Gastroesophageal sphincter (tissue), 4 donors: ENCODE results near the gene F10. TPM values are rescaled to one million over a fixed set of nuclear protein-coding genes. Genes with fewer than 3 reads are reported as not detected.

ENCODE experiments used
- ATAC-seq: fragments of 150-250 bp; one replicate; pipeline ENCODE4 v1.9.1; 2016; ENCODE audit warnings: mild to moderate bottlenecking, moderate library complexity
- H3K27ac ChIP-seq, 4 donors: fragments of 200-600 bp; sonication (generic) in 3 of 4; 1 replicate in 3 of 4; 2 replicates in 1 of 4; pipeline ENCODE4 v1.5.1; 2016 to 2019
- H3K27me3 ChIP-seq: fragments of 200-600 bp; sonication (generic); one replicate; pipeline ENCODE4 v1.5.1; 2019
- H3K36me3 ChIP-seq, 2 donors: fragments of 200-600 bp; sonication (generic); one replicate each; pipeline ENCODE4 v1.5.1; 2019; ENCODE audit warnings: control low read depth in 1 of 2
- H3K4me1 ChIP-seq, 3 donors: fragments of 200-600 bp; sonication (generic); 1 replicate in 2 of 3; 2 replicates in 1 of 3; pipeline ENCODE4 v1.5.1; 2016 to 2019; ENCODE audit warnings: control low read depth in 2 of 3
- H3K4me3 ChIP-seq, 2 donors: fragments of 200-600 bp; sonication (generic); one replicate each; pipeline ENCODE4 v1.5.1; 2019; ENCODE audit warnings: mild to moderate bottlenecking in 1 of 2, moderate library complexity in 1 of 2
- H3K9me3 ChIP-seq, 3 donors: fragments of 200-600 bp; sonication (generic); one replicate each; pipeline ENCODE4 v1.5.1; 2017 to 2019; ENCODE audit warnings: control low read depth in 2 of 3
- CTCF ChIP-seq, 4 experiments: fragments of 200-600 bp in 2 of 4; fragments of 450-650 bp in 2 of 4; sonication (generic) in 1 of 4; IDR thresholded peaks; one replicate each; pipeline ENCODE4 v1.5.1; 2017 to 2019; ENCODE audit warnings: antibody characterized with exemption in 4 of 4, mild to moderate bottlenecking in 2 of 4, moderate library complexity in 2 of 4
- EP300 ChIP-seq: sonication (generic); formaldehyde crosslinking; IDR thresholded peaks from one replicate; pipeline ENCODE4 v1.6.1; 2017; ENCODE audit warnings: antibody characterized with exemption, mild to moderate bottlenecking
- POLR2A ChIP-seq, 2 donors: fragments of 450-650 bp; IDR thresholded peaks; one replicate each; pipeline ENCODE4 v1.6.1; 2017; ENCODE audit warnings: antibody characterized with exemption in 2 of 2, mild to moderate bottlenecking in 2 of 2, moderate library complexity in 1 of 2
- POLR2AphosphoS5 ChIP-seq: sonication (generic); formaldehyde crosslinking; IDR thresholded peaks from one replicate; pipeline ENCODE4 v1.6.1; 2017; ENCODE audit warnings: antibody characterized with exemption
- WGBS, 2 donors: methylation state at CpG; one replicate each; pipeline ENCODE4 v1.1.5; 2018; ENCODE audit warnings: low coverage in 1 of 2; 5-methylcytosine and 5-hydroxymethylcytosine counted together
- total RNA-seq, 4 donors: library from RNA; depleted of rRNA; stranded (reverse); fragments of >200 nt; gene quantifications; one replicate each; pipeline ENCODE4 v1.1.0, GENCODE V29; 2016

The F10 gene
- total RNA-seq, 4 donors from 2014 or later, result 6.9 to 51.7 (median 12.0) TPM

DNA sequence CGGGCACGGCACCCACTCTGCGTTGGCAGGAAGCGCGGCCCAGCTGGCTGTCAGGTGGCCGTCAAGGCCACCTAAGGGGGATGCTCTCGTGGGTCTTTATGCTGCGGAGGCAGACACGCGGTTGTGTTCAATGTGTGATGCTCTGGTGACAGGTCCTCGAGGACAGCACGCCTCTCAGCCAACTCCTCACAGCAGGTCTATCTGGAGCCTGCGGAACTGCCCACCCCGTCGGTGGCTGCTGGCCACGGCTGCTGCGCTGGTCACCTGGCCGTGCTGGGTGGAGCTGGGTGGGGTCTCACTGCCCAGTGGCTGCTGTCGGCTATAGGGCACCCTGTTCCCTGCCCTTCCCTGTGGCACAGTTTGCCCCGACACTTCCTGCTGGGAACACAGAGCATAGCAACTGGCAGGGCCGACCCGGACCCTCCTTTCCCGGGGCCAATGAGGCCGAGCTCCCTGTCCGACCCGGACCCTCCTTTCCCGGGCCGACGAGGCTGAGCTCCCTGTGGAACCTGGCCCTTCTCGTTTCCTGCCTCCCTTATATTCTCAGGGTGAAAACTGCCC, 31.3 kb upstream of the F10 start:
- Histone ChIP-seq H3K4me1 (no peaks in the 10 kb centered on the region), H3K27ac (no peak overlapping the region), H3K4me3 (no peak overlapping the region), H3K27me3 (peaks cover 48% of the 10 kb centered on the region), H3K36me3 (peaks cover 0 to 20% of the 10 kb centered on the region in 2 donors), H3K9me3 (no peaks in the 10 kb centered on the region)
- ATAC-seq, result no peak
- WGBS, 2 donors, result 100% methylated on average over 1 of the region's 30 CpGs; no CpG with 5 or more reads in 1 of the 2 donors
- TF ChIP-seq CTCF (IDR thresholded peaks at IDR 0.05) (no peak), EP300 (no peak), POLR2A (IDR thresholded peaks at IDR 0.05) (no peak), POLR2AphosphoS5 (no peak)

GRCh38 chr13:113091891-113092775, 30.5 kb upstream of the F10 start:
- 80% methylated on average over 1 of the region's 33 CpGs; no CpG with 5 or more reads in 1 of the 2 donors for WGBS, 2 donors
- TF ChIP-seq CTCF (IDR thresholded peaks at IDR 0.05), result no peak
- no peak for TF ChIP-seq POLR2A (IDR thresholded peaks at IDR 0.05)
- no peak for TF ChIP-seq EP300
- TF ChIP-seq POLR2AphosphoS5, result no peak
- Histone ChIP-seq H3K36me3 (peaks cover 0 to 21% of the 10 kb centered on the region in 2 donors), H3K4me1 (no peaks in the 10 kb centered on the region), H3K27me3 (peaks cover 48% of the 10 kb centered on the region), H3K9me3 (no peaks in the 10 kb centered on the region), H3K27ac (no peak overlapping the region), H3K4me3 (no peak overlapping the region)
- ATAC-seq, result no peak

GRCh38 chr13:113092776-113093579, 29.6 kb upstream of the F10 start:
- no peaks in the 10 kb centered on the region for H3K4me1 ChIP-seq
- no peak for ATAC-seq
- no peak overlapping the region for H3K27ac ChIP-seq
- WGBS, 2 donors, result 64 to 85% methylated on average over 4 to 6 of the region's 25 CpGs
- TF ChIP-seq POLR2AphosphoS5, result no peak
- TF ChIP-seq CTCF (IDR thresholded peaks at IDR 0.05), result no peak
- no peak for TF ChIP-seq EP300
- no peak for TF ChIP-seq POLR2A (IDR thresholded peaks at IDR 0.05)
- no peak overlapping the region for H3K4me3 ChIP-seq
- H3K9me3 ChIP-seq, result no peaks in the 10 kb centered on the region
- peaks cover 45% of the 10 kb centered on the region for H3K27me3 ChIP-seq
- H3K36me3 ChIP-seq, result peaks cover 0 to 13% of the 10 kb centered on the region in 2 donors

GRCh38 chr13:113093580-113094409, 28.8 kb upstream of the F10 start:
- peaks cover 47% of the 10 kb centered on the region for H3K27me3 ChIP-seq
- peaks cover 0 to 6% of the 10 kb centered on the region in 2 donors for H3K36me3 ChIP-seq
- no peak overlapping the region for H3K27ac ChIP-seq
- no peaks in the 10 kb centered on the region for H3K9me3 ChIP-seq
- no peaks in the 10 kb centered on the region for H3K4me1 ChIP-seq
- no peak for ATAC-seq
- 84% methylated on average over 5 of the region's 29 CpGs; no CpG with 5 or more reads in 1 of the 2 donors for WGBS, 2 donors
- no peak overlapping the region for H3K4me3 ChIP-seq
- TF ChIP-seq CTCF (IDR thresholded peaks at IDR 0.05), result no peak
- no peak for TF ChIP-seq POLR2A (IDR thresholded peaks at IDR 0.05)
- no peak for TF ChIP-seq POLR2AphosphoS5
- TF ChIP-seq EP300, result no peak
